ENCODE measurements around the gene RBM47.

GRCh38 chr4:40462326-40462725, 167.3 kb downstream of the RBM47 start:
- TF ChIP-seq CTCF (tag by site-specific recombination; IDR thresholded peaks at IDR 0.05) (no peak), ZNF416 (tag by site-specific recombination; IDR thresholded peaks at IDR 0.05) (no peak), ZNF302 (tag by site-specific recombination; IDR thresholded peaks at IDR 0.05; ENCODE audit: low read depth) (no peak), ZNF777 (tag by site-specific recombination; IDR thresholded peaks at IDR 0.05; ENCODE audit: borderline replicate concordance) (no peak), PRDM6 (tag by site-specific recombination; IDR thresholded peaks at IDR 0.05) (no peak), ZNF10 (tag by site-specific recombination; IDR thresholded peaks at IDR 0.05) (no peak), ZNF776 (tag by site-specific recombination; IDR thresholded peaks at IDR 0.05; ENCODE audit: borderline replicate concordance) (no peak), ZBTB44 (tag by site-specific recombination; IDR thresholded peaks at IDR 0.05) (no peak), IKZF3 (tag by site-specific recombination; IDR thresholded peaks at IDR 0.05) (no peak), REST (tag by site-specific recombination; IDR thresholded peaks at IDR 0.05) (no peak), ZNF169 (tag by site-specific recombination; IDR thresholded peaks at IDR 0.05) (no peak), ZNF704 (tag by site-specific recombination; IDR thresholded peaks at IDR 0.05) (no peak), KLF10 (tag by site-specific recombination; IDR thresholded peaks at IDR 0.05) (no peak)
